Neural progenitor cell (in vitro differentiated cells): ENCODE data around the gene SLC35E2B. TPM values are rescaled to one million over a fixed set of nuclear protein-coding genes. Genes with fewer than 3 reads are reported as not detected.

Experiments
- DNase-seq: peaks from one replicate; pipeline ENCODE4 v3.0.0-alpha.2; 2016; ENCODE audit warnings: low spot score
- H2AFZ ChIP-seq: fragments of 200-600 bp; sonication (generic); replicated peaks from 2 replicates; pipeline ENCODE4 v1.6.1; 2016; ENCODE audit warnings: antibody characterized with exemption
- H3F3A ChIP-seq: fragments of 200-600 bp; sonication (generic); 2 replicates; pipeline ENCODE4 v1.6.1; 2016; ENCODE audit warnings: antibody characterized with exemption, low read depth
- H3K27ac ChIP-seq: fragments of 200-600 bp; sonication (generic); 2 replicates; pipeline ENCODE4 v1.5.1; 2016; ENCODE audit warnings: mild to moderate bottlenecking
- H3K27me3 ChIP-seq: fragments of 200-600 bp; sonication (generic); 2 replicates; pipeline ENCODE4 v1.6.1; 2016; ENCODE audit warnings: mild to moderate bottlenecking, moderate library complexity
- H3K36me3 ChIP-seq: fragments of 200-600 bp; sonication (generic); 2 replicates; pipeline ENCODE4 v1.5.1; 2016
- H3K4me1 ChIP-seq: fragments of 200-600 bp; sonication (generic); 2 replicates; pipeline ENCODE4 v1.6.1; 2016; ENCODE audit warnings: mixed run types
- H3K4me2 ChIP-seq: fragments of 200-600 bp; sonication (generic); 2 replicates; pipeline ENCODE4 v1.6.1; 2016
- H3K4me3 ChIP-seq: fragments of 200-600 bp; sonication (generic); 2 replicates; pipeline ENCODE4 v1.5.1; 2016
- H3K79me2 ChIP-seq: fragments of 200-600 bp; sonication (generic); 2 replicates; pipeline ENCODE4 v1.6.1; 2016; ENCODE audit warnings: low read depth
- H3K9ac ChIP-seq: fragments of 200-600 bp; sonication (generic); 2 replicates; pipeline ENCODE4 v1.6.1; 2016
- H3K9me3 ChIP-seq: fragments of 200-600 bp; sonication (generic); 2 replicates; pipeline ENCODE4 v1.5.1; 2016; ENCODE audit warnings: low read depth
- H4K20me1 ChIP-seq: fragments of 200-600 bp; sonication (generic); 2 replicates; pipeline ENCODE4 v1.6.1; 2016; ENCODE audit warnings: low read depth
- H3K27ac Mint-ChIP-seq: 3 replicates; pipeline ENCODE4 v1.8.0; 2021; ENCODE audit warnings: mixed read lengths
- H3K27me3 Mint-ChIP-seq: 2 replicates; pipeline ENCODE4 v1.8.0; 2022; ENCODE audit warnings: low read depth, mild to moderate bottlenecking, inconsistent platforms, moderate library complexity, mixed read lengths; ENCODE audit not compliant: insufficient read depth
- H3K36me3 Mint-ChIP-seq: 3 replicates; pipeline ENCODE4 v1.8.0; 2021; ENCODE audit warnings: mixed read lengths
- H3K4me1 Mint-ChIP-seq: 3 replicates; pipeline ENCODE4 v1.8.0; 2021; ENCODE audit warnings: mixed read lengths
- H3K4me3 Mint-ChIP-seq: 3 replicates; pipeline ENCODE4 v1.8.0; 2021; ENCODE audit warnings: mild to moderate bottlenecking, moderate library complexity, mixed read lengths
- H3K9me3 Mint-ChIP-seq: 3 replicates; pipeline ENCODE4 v1.8.0; 2020; ENCODE audit warnings: mixed read lengths
- CTCF ChIP-seq: fragments of 200-600 bp; sonication (generic); IDR thresholded peaks from 2 replicates; pipeline ENCODE4 v1.5.1; 2017; ENCODE audit warnings: antibody characterized with exemption, mild to moderate bottlenecking
- EZH2 ChIP-seq: fragments of 200-600 bp; sonication (generic); IDR thresholded peaks from 2 replicates; pipeline ENCODE4 v1.6.1; 2017; ENCODE audit warnings: antibody characterized with exemption, mild to moderate bottlenecking, moderate library complexity
- EZH2phosphoT487 ChIP-seq: fragments of 200-600 bp; sonication (generic); IDR thresholded peaks from 2 replicates; pipeline ENCODE4 v1.6.1; 2017; ENCODE audit warnings: antibody characterized with exemption
- total RNA-seq: library from RNA; depleted of rRNA; stranded (reverse); fragments of >200 nt; gene quantifications from 2 replicates; pipeline ENCODE4 v1.2.3, GENCODE V29; 2015; ENCODE audit warnings: low replicate concordance

Gene SLC35E2B
- total RNA-seq, 1 donor from 2014 or later: 49.4 TPM

- H3K4me3 ChIP-seq: no peak overlapping the region
- no peaks in the 10 kb centered on the region for H3K36me3 ChIP-seq
- H3K27ac Mint-ChIP-seq: peak overlapping the region; percentile 94
- H3K4me2 ChIP-seq: no peak overlapping the region
- DNase-seq: no peak
- no peak for TF ChIP-seq EZH2
- H3K36me3 Mint-ChIP-seq: peaks cover 3% of the 10 kb centered on the region
- no peak overlapping the region for H3K4me3 Mint-ChIP-seq
- no peaks in the 10 kb centered on the region for H3K9me3 ChIP-seq
- H3F3A ChIP-seq: no peaks in the 10 kb centered on the region
- no peak overlapping the region for H2AFZ ChIP-seq
- H3K27me3 ChIP-seq: no peaks in the 10 kb centered on the region
- H3K4me1 Mint-ChIP-seq: peaks cover 13% of the 10 kb centered on the region
- H3K27ac ChIP-seq: peak overlapping the region; percentile 49
- peaks cover under 1% of the 10 kb centered on the region for H3K79me2 ChIP-seq
- no peaks in the 10 kb centered on the region for H3K4me1 ChIP-seq
- no peaks in the 10 kb centered on the region for H3K9me3 Mint-ChIP-seq
- no peak overlapping the region for H3K9ac ChIP-seq
- no peaks in the 10 kb centered on the region for H3K27me3 Mint-ChIP-seq
- peaks cover 30% of the 10 kb centered on the region for H4K20me1 ChIP-seq
These were observed 70.4 kb downstream of the SLC35E2B start for GRCh38 chr1:1622010-1622787.

- Histone ChIP-seq H3K9ac (no peak overlapping the region), H3K4me3 (no peak overlapping the region), H3K27ac (peak overlapping the region; percentile 49), H3K79me2 (peaks cover 9% of the 10 kb centered on the region), H4K20me1 (peaks cover 38% of the 10 kb centered on the region), H3K36me3 (no peaks in the 10 kb centered on the region), H2AFZ (no peak overlapping the region), H3K9me3 (no peaks in the 10 kb centered on the region), H3F3A (peaks cover 3% of the 10 kb centered on the region), H3K27me3 (no peaks in the 10 kb centered on the region), H3K4me1 (peaks cover 4% of the 10 kb centered on the region), H3K4me2 (no peak overlapping the region)
- Mint-ChIP-seq H3K27me3 (no peaks in the 10 kb centered on the region), H3K4me3 (no peak overlapping the region), H3K9me3 (no peaks in the 10 kb centered on the region), H3K4me1 (peaks cover 15% of the 10 kb centered on the region), H3K36me3 (peaks cover 3% of the 10 kb centered on the region), H3K27ac (no peak overlapping the region)
- TF ChIP-seq CTCF (no peak), EZH2 (no peak), EZH2phosphoT487 (no peak)
- no peak for DNase-seq
These were observed 71.2 kb downstream of the SLC35E2B start for GRCh38 chr1:1621173-1622009.

GRCh38 chr1:1620433-1621139 is 72.0 kb downstream of the SLC35E2B start:
- no peak overlapping the region for H3K4me3 ChIP-seq
- H3K9ac ChIP-seq: no peak overlapping the region
- H3K27ac ChIP-seq: no peak overlapping the region
- H3K79me2 ChIP-seq: peaks cover 11% of the 10 kb centered on the region
- H3K9me3 ChIP-seq: no peaks in the 10 kb centered on the region
- Mint-ChIP-seq H3K27me3 (no peaks in the 10 kb centered on the region), H3K27ac (no peak overlapping the region), H3K9me3 (no peaks in the 10 kb centered on the region), H3K36me3 (peaks cover 3% of the 10 kb centered on the region), H3K4me1 (peaks cover 15% of the 10 kb centered on the region), H3K4me3 (peak overlapping the region; percentile 50)
- H2AFZ ChIP-seq: no peak overlapping the region
- H3K27me3 ChIP-seq: no peaks in the 10 kb centered on the region
- H3K36me3 ChIP-seq: no peaks in the 10 kb centered on the region
- H4K20me1 ChIP-seq: peaks cover 40% of the 10 kb centered on the region
- peaks cover 5% of the 10 kb centered on the region for H3K4me1 ChIP-seq
- TF ChIP-seq EZH2: no peak
- no peak for TF ChIP-seq CTCF
- TF ChIP-seq EZH2phosphoT487: no peak
- no peak overlapping the region for H3K4me2 ChIP-seq
- no peak for DNase-seq
- peaks cover 5% of the 10 kb centered on the region for H3F3A ChIP-seq
